ENCODE measurements around the gene SIRPB2.

The SIRPB2 gene

GRCh38 chr20:1479831-1480595 lies 11.2 kb downstream of the SIRPB2 start:
- in situ Hi-C loops (cut with MboI; ENCODE audit: low pct_unique_long_range_greater_than_20kb, low sequenced_read_pairs, unreplicated experiment), result no loop called here
- DNase-seq (ENCODE audit: low spot score), result no peak

GRCh38 chr20:1478566-1478965 lies 12.7 kb downstream of the SIRPB2 start:
- TF ChIP-seq CTCF (IDR thresholded peaks at IDR 0.05; ENCODE audit: extremely low read depth, insufficient read depth, missing control alignments), result no peak
- in situ Hi-C loops (cut with MboI; ENCODE audit: low pct_unique_long_range_greater_than_20kb, low sequenced_read_pairs, unreplicated experiment), result no loop called here
- DNase-seq (ENCODE audit: low spot score), result no peak

More at GRCh38 chr20:1479831-1480595, 11.2 kb downstream of the SIRPB2 start:
- TF ChIP-seq CTCF (IDR thresholded peaks at IDR 0.05; ENCODE audit: extremely low read depth, insufficient read depth, missing control alignments), result no peak

GRCh38 chr20:1477896-1478490 lies 13.2 kb downstream of the SIRPB2 start:
- TF ChIP-seq CTCF (IDR thresholded peaks at IDR 0.05; ENCODE audit: extremely low read depth, insufficient read depth, missing control alignments), result no peak
- DNase-seq (ENCODE audit: low spot score), result no peak
- in situ Hi-C loops (cut with MboI; ENCODE audit: low pct_unique_long_range_greater_than_20kb, low sequenced_read_pairs, unreplicated experiment), result no loop called here

GRCh38 chr20:1474817-1475603 lies 16.2 kb downstream of the SIRPB2 start:
- in situ Hi-C loops (cut with MboI; ENCODE audit: low pct_unique_long_range_greater_than_20kb, low sequenced_read_pairs, unreplicated experiment), result no loop called here
- DNase-seq (ENCODE audit: low spot score), result no peak
- no peak for TF ChIP-seq CTCF (IDR thresholded peaks at IDR 0.05; ENCODE audit: extremely low read depth, insufficient read depth, missing control alignments)

GRCh38 chr20:1474325-1474724 lies 16.9 kb downstream of the SIRPB2 start:
- no peak for DNase-seq (ENCODE audit: low spot score)
- in situ Hi-C loops (cut with MboI; ENCODE audit: low pct_unique_long_range_greater_than_20kb, low sequenced_read_pairs, unreplicated experiment), result no loop called here
- no peak for TF ChIP-seq CTCF (IDR thresholded peaks at IDR 0.05; ENCODE audit: extremely low read depth, insufficient read depth, missing control alignments)

Measured in GM13977 (cell line).